A673 (cell line): ENCODE measurements around the gene CYP2C19. TPM values are rescaled to one million over a fixed set of nuclear protein-coding genes. Genes with fewer than 3 reads are reported as not detected.
"Not testable (repeated sequence)": the region's sequence is repeated elsewhere in the genome, so short reads cannot be mapped to it uniquely, and the experiment has no call there.

ENCODE experiments used
- BruUV-seq: library from RNA; stranded (reverse); fragments of 400-500 nt; replicated peaks from 2 replicates; lab custom pipeline; 2021; lab: Mats Ljungman, UMichigan
- CTCF ChIA-PET: fragments of 300-600 bp; sonication (Branson Sonifier 250); formaldehyde crosslinking; loops from one replicate; lab custom pipeline; 2022; ENCODE audit warnings: antibody characterized with exemption; lab: Charles Lee
- POLR2A ChIA-PET: fragments of 300-600 bp; sonication (Branson Sonifier 250); formaldehyde crosslinking; loops from one replicate; lab custom pipeline; 2022; ENCODE audit warnings: antibody characterized with exemption; ENCODE audit not compliant: low non-redundant PET; lab: Charles Lee
- DNase-seq: peaks from one replicate; pipeline ENCODE4 v3.0.0-alpha.2; 2015; ENCODE audit warnings: low spot score
- H3K27ac ChIP-seq: fragments of 200-600 bp; sonication (generic); 2 replicates; pipeline ENCODE4 v1.5.1; 2016; ENCODE audit warnings: mixed run types, low read depth, mild to moderate bottlenecking, mixed read lengths, antibody characterized with exemption, low read length; ENCODE audit not compliant: poor library complexity, severe bottlenecking
- H3K27me3 ChIP-seq: fragments of 200-600 bp; sonication (generic); replicated peaks from 2 replicates; pipeline ENCODE4 v1.6.1; 2017; ENCODE audit warnings: mixed run types, low read depth, mild to moderate bottlenecking, mixed read lengths, antibody characterized with exemption, low read length; ENCODE audit not compliant: insufficient read depth, poor library complexity
- H3K36me3 ChIP-seq: fragments of 200-600 bp; sonication (generic); 2 replicates; pipeline ENCODE4 v1.6.1; 2016; ENCODE audit warnings: mixed run types, mild to moderate bottlenecking, mixed read lengths, antibody characterized with exemption, low read length; ENCODE audit not compliant: insufficient read depth, poor library complexity, severe bottlenecking
- H3K4me1 ChIP-seq: fragments of 200-600 bp; sonication (generic); 2 replicates; pipeline ENCODE4 v1.6.1; 2017; ENCODE audit warnings: mixed run types, mild to moderate bottlenecking, mixed read lengths, antibody characterized with exemption, low read length; ENCODE audit not compliant: insufficient read depth, poor library complexity, severe bottlenecking
- H3K4me3 ChIP-seq: fragments of 200-600 bp; sonication (generic); 2 replicates; pipeline ENCODE4 v1.5.1; 2016; ENCODE audit warnings: low read depth, mixed run types, mild to moderate bottlenecking, mixed read lengths, low read length; ENCODE audit not compliant: poor library complexity, severe bottlenecking
- H3K9me3 ChIP-seq: fragments of 200-600 bp; sonication (generic); 2 replicates; pipeline ENCODE4 v1.6.1; 2016; ENCODE audit warnings: mixed run types, low read depth, mild to moderate bottlenecking, mixed read lengths, antibody characterized with exemption, low read length; ENCODE audit not compliant: poor library complexity, severe bottlenecking
- EZH2 ChIP-seq: fragments of 200-600 bp; sonication (generic); IDR thresholded peaks from 2 replicates; pipeline ENCODE4 v1.6.1; 2017; ENCODE audit warnings: borderline replicate concordance, low read depth, mild to moderate bottlenecking, mixed read lengths, antibody characterized with exemption, low read length; ENCODE audit not compliant: poor library complexity, severe bottlenecking
- intact Hi-C: fragments of 100-400 bp; cut with micrococcal nuclease; formaldehyde crosslinking; loops from one replicate; pipeline ENCODE4 v1.10.0; 2022; ENCODE audit not compliant: unreplicated experiment
- total RNA-seq: library from RNA; stranded (reverse); gene quantifications from 2 replicates; pipeline ENCODE4 v1.2.3, GENCODE V29; 2021
- TF ChIP-seq, protein P1 (sequence below): fragments of 300-800, 200-600 bp; sonication (generic); conservative IDR thresholded peaks from 2 replicates; pipeline ENCODE4 v1.5.1; 2017; ENCODE audit warnings: low read depth, mild to moderate bottlenecking, antibody characterized with exemption, low read length, moderate library complexity, mixed read lengths

Gene CYP2C19
- total RNA-seq, 1 experiment from 2014 or later = not detected

DNA sequence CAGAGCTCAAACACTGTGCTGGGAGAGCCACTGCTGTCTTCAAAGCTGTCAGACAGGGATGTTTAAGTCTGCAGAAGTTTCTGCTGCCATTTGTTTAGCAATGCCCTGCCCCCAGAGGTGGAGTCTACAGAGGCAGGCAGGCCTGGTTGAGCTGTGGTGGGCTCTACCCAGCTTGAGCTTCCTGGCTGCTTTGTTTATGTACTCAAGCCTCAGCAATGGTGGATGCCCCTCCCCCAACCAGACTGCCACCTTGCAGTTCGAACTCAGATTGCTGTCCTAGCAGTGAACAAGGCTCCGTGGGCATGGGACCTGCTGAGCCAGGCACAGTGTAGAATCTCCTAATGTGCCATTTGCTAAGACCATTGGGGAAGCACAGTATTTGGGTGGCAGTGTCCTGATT, 4.6 kb upstream of the CYP2C19 start:
- ChIA-PET POLR2A (no interaction called here), CTCF (no interaction called here)
- Histone ChIP-seq H3K27me3 (no peaks in the 10 kb centered on the region), H3K4me3 (no peak overlapping the region), H3K4me1 (no peaks in the 10 kb centered on the region), H3K36me3 (no peaks in the 10 kb centered on the region), H3K27ac (no peak overlapping the region), H3K9me3 (no peaks in the 10 kb centered on the region)
- TF ChIP-seq, protein P1, sequence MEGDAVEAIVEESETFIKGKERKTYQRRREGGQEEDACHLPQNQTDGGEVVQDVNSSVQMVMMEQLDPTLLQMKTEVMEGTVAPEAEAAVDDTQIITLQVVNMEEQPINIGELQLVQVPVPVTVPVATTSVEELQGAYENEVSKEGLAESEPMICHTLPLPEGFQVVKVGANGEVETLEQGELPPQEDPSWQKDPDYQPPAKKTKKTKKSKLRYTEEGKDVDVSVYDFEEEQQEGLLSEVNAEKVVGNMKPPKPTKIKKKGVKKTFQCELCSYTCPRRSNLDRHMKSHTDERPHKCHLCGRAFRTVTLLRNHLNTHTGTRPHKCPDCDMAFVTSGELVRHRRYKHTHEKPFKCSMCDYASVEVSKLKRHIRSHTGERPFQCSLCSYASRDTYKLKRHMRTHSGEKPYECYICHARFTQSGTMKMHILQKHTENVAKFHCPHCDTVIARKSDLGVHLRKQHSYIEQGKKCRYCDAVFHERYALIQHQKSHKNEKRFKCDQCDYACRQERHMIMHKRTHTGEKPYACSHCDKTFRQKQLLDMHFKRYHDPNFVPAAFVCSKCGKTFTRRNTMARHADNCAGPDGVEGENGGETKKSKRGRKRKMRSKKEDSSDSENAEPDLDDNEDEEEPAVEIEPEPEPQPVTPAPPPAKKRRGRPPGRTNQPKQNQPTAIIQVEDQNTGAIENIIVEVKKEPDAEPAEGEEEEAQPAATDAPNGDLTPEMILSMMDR = no peak
- TF ChIP-seq EZH2 = no peak
- intact Hi-C loops = no loop called here
- BruUV-seq = no TSS peak
- no peak for DNase-seq

DNA sequence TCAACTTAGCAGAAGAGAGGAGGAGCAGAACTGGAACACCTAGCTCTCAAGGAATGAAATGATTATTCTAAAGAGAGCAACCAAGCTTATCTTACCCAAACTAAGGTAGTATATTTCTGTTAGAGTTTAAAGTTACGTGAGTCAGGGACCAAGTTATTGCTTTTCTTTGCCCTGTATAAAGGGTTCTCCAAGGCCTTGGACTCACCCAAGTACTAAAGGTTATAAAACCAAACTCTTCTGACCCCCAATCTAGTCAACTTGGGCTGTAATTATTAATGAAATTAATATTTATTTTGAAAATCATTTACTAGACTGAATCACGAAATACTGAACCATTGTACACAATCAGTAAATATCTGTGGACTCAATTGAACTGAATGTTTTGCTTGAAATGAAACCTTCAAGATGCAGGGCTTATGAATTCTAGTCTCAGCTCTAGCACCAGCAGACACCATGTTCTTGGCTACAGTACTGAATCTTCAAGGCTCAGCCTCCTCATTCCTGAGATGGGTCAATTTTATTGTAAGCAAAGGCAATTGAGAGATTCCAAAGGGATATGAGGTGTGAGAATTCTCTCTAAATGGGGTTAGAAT, 1.8 kb upstream of the CYP2C19 start:
- BruUV-seq = no TSS peak
- ChIA-PET POLR2A (no interaction called here), CTCF (no interaction called here)
- no peak for DNase-seq
- no peak overlapping the region for H3K4me3 ChIP-seq
- no peaks in the 10 kb centered on the region for H3K4me1 ChIP-seq
- no peak overlapping the region for H3K27ac ChIP-seq
- H3K27me3 ChIP-seq = no peaks in the 10 kb centered on the region
- intact Hi-C loops = no loop called here
- H3K9me3 ChIP-seq = no peaks in the 10 kb centered on the region
- H3K36me3 ChIP-seq = no peaks in the 10 kb centered on the region
- TF ChIP-seq EZH2 = no peak
- TF ChIP-seq, protein P1 = no peak

DNA sequence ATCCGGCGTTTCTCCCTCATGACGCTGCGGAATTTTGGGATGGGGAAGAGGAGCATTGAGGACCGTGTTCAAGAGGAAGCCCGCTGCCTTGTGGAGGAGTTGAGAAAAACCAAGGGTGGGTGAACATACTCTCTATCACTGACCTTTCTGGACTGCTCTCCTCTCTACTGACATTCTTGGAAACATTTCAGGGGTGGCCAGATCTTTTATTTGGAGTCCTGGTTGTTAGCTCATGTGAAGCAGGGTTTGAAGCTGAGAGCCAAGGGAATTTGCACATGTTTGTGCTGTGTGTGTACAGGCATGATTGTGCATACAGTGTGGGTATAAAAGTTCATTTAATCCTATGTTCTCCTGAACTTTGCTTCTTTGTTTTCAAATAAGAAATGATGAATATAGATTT, 12.9 kb downstream of the CYP2C19 start:
- DNase-seq, H3K36me3 ChIP-seq, POLR2A ChIA-PET, H3K27ac ChIP-seq, H3K9me3 ChIP-seq, intact Hi-C loops, H3K27me3 ChIP-seq, H3K4me1 ChIP-seq, BruUV-seq, CTCF ChIA-PET, H3K4me3 ChIP-seq: not testable (repeated sequence)

DNA sequence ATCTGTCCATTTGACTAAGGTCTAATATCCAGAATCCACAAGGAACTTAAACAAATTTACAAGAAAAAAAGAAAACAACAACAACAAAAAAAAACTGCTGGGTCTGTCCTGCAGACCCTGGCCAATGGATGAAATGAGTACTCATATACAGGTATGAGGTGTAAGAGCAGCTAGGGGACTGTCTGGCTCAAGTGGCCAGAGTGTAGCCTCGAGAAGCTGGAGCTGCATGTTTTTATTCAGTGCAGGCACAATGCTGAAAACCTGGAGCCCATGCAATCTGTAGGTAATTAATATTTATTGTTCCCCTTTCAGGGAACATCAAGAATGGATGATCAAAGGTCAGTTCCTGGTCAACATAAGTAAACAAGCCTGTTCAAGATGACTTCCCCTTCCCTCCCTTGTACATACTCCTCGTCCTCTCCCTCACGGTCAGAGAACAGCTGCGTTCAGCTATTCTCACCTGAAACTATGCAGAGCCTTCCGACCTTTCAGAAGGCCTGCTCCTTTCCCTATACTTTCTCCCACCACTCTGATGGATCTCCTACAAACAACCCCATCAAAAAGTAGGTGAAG, 15.5 kb downstream of the CYP2C19 start:
- Histone ChIP-seq H3K27me3 (no peaks in the 10 kb centered on the region), H3K9me3 (peaks cover 3% of the 10 kb centered on the region), H3K36me3 (no peaks in the 10 kb centered on the region), H3K4me1 (no peaks in the 10 kb centered on the region), H3K4me3 (no peak overlapping the region), H3K27ac (no peak overlapping the region)
- ChIA-PET POLR2A (no interaction called here), CTCF (interaction anchor here (0.7 kb wide), 1 partner anchor 76 kb away, joined by 3 read pairs; no protein-coding TSS in a partner anchor)
- no peak for TF ChIP-seq EZH2
- TF ChIP-seq, protein P1 = no peak
- no peak for DNase-seq
- intact Hi-C loops = no loop called here
- no TSS peak for BruUV-seq
